Kidney (tissue), 14 donors: ENCODE measurements around the gene RABEP2. TPM values are rescaled to one million over a fixed set of nuclear protein-coding genes. Genes with fewer than 3 reads are reported as not detected.

ENCODE experiments used
- DNase-seq, 5 donors: peaks; one replicate each; pipeline ENCODE4 v3.0.0-alpha.2; 2013 to 2020
- FAIRE-seq: peaks from 2 replicates; lab custom pipeline; 2012; peaks lifted over from hg19 to GRCh38; lab: Jason Lieb, UNC
- H3K27ac ChIP-seq, 2 donors: one replicate each; pipeline ENCODE4 v1.7.0; 2013; ENCODE audit warnings: low read depth in 2 of 2, low read length in 2 of 2, inconsistent platforms in 1 of 2
- H3K27me3 ChIP-seq: one replicate; pipeline ENCODE4 v1.7.1; 2013; ENCODE audit warnings: low read length, inconsistent platforms; ENCODE audit not compliant: control insufficient read depth, insufficient read depth
- H3K36me3 ChIP-seq, 3 donors: one replicate each; pipeline versions ENCODE4 v1.7.0 to v1.7.1; 2013; ENCODE audit warnings: low read length in 3 of 3, control low read depth in 1 of 3, inconsistent platforms in 1 of 3; ENCODE audit not compliant: insufficient read depth in 3 of 3, control insufficient read depth in 2 of 3
- H3K4me1 ChIP-seq, 3 donors: one replicate each; pipeline versions ENCODE4 v1.7.0 to v1.7.1; 2013; ENCODE audit warnings: low read length in 3 of 3, inconsistent platforms in 1 of 3, low read depth in 1 of 3; ENCODE audit not compliant: control insufficient read depth in 2 of 3, insufficient read depth in 2 of 3
- H3K4me3 ChIP-seq, 3 donors: one replicate each; pipeline versions ENCODE4 v1.7.0 to v1.8.1; 2013; ENCODE audit warnings: low read length in 3 of 3, control low read depth in 1 of 3, inconsistent platforms in 1 of 3
- H3K9ac ChIP-seq, 3 donors: one replicate each; pipeline versions ENCODE4 v1.7.0 to v1.7.1; 2013; ENCODE audit warnings: low read length in 3 of 3, control low read depth in 1 of 3, inconsistent platforms in 1 of 3
- H3K9me3 ChIP-seq, 3 donors: one replicate each; pipeline versions ENCODE4 v1.7.0 to v1.7.1; 2013; ENCODE audit warnings: low read length in 3 of 3, control low read depth in 1 of 3, inconsistent platforms in 1 of 3; ENCODE audit not compliant: control insufficient read depth in 2 of 3, insufficient read depth in 1 of 3
- CTCF ChIP-seq: IDR thresholded peaks from 3 replicates; pipeline ENCODE4 v1.5.1; 2012; ENCODE audit warnings: mild to moderate bottlenecking, moderate library complexity, borderline replicate concordance; ENCODE audit not compliant: insufficient read depth; ENCODE audit errors: extremely low read depth
- intact Hi-C: fragments of 100-400 bp; cut with DNase I; formaldehyde crosslinking; loops from one replicate; pipeline ENCODE4 v1.11.1; 2022
- polyA plus RNA-seq: library from polyadenylated mRNA; stranded (reverse); fragments of 350-450 nt; fragmentation: Illumina TruSeq; extraction: RNeasy Lipid Tissue Mini Kit (QIAGEN cat#74804); gene quantifications from one replicate; pipeline ENCODE4 v1.2.3, GENCODE V29; 2014; ENCODE audit warnings: low read depth, low replicate concordance; ENCODE audit not compliant: insufficient read depth
- total RNA-seq: library from RNA; stranded (reverse); fragmentation: NEBNext Ultra II Directional; extraction: Animal tissue kit (Norgen Biotek cat#: 25700); gene quantifications from one replicate; pipeline ENCODE4 v1.2.1, GENCODE V29; 2021
- donor health status: control.
- donor health status: control.
- donor health status: control.
- donor health status: control.
- donor health status: control.
- donor health status: DM: yes; HTN: yes; CAD: no.
- donor health status: Normal renal cell carcinoma (clear cell type).

Gene RABEP2
- total and polyA plus RNA-seq, 2 donors from 2014 or later: 21.0 to 30.1 TPM

- Histone ChIP-seq H3K36me3 (peaks cover 0 to 6% (median 2%) of the 10 kb centered on the region in 3 donors), H3K9me3 (no peaks in the 10 kb centered on the region), H3K4me3 (no peak overlapping the region), H3K27ac (no peak overlapping the region), H3K9ac (no peak overlapping the region), H3K27me3 (no peaks in the 10 kb centered on the region), H3K4me1 (no peaks in the 10 kb centered on the region)
- intact Hi-C loops: no loop called here
- FAIRE-seq (no peak), DNase-seq (no peak)
- no peak for TF ChIP-seq CTCF
Observed at GRCh38 chr16:28905800-28906372, 19.2 kb downstream of the RABEP2 start.

GRCh38 chr16:28905229-28905754, 19.7 kb downstream of the RABEP2 start:
- TF ChIP-seq CTCF: no peak
- Histone ChIP-seq H3K27ac (no peak overlapping the region), H3K9me3 (no peaks in the 10 kb centered on the region), H3K4me1 (no peaks in the 10 kb centered on the region), H3K4me3 (no peak overlapping the region), H3K9ac (no peak overlapping the region), H3K36me3 (peaks cover 0 to 6% (median 2%) of the 10 kb centered on the region in 3 donors), H3K27me3 (no peaks in the 10 kb centered on the region)
- no peak for DNase-seq
- FAIRE-seq: no peak
- intact Hi-C loops: no loop called here

DNA sequence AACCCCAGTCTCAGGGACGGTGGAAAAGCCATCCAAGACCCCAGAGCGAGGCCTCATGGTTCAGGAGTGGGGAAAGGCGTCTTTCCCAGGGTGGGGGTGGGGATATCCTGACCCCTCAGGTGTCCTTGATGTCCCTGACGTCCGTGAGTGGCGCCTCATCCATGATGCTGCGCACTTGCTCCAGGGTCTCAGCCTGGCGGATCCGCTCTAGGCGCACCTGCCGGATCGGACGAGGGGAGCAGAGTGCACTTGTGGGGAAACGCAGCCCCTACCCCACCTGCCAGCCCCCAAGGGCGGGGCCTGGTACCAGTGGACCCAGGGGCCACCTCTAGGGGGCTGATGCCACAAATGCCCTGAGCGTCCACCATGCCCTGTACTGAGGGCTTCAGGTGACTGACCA, 20.2 kb downstream of the RABEP2 start:
- no peak for FAIRE-seq
- H3K27ac ChIP-seq: no peak overlapping the region
- H3K4me3 ChIP-seq: no peak overlapping the region
- peaks cover 0 to 6% (median 2%) of the 10 kb centered on the region in 3 donors for H3K36me3 ChIP-seq
- no peaks in the 10 kb centered on the region for H3K4me1 ChIP-seq
- no peak for DNase-seq
- intact Hi-C loops: no loop called here
- H3K9ac ChIP-seq: no peak overlapping the region
- no peaks in the 10 kb centered on the region for H3K27me3 ChIP-seq
- H3K9me3 ChIP-seq: no peaks in the 10 kb centered on the region
- TF ChIP-seq CTCF: no peak
